Upper lobe of left lung (tissue), 6 donors: ENCODE measurements around the gene FAM187B. TPM values are rescaled to one million over a fixed set of nuclear protein-coding genes. Genes with fewer than 3 reads are reported as not detected.

ENCODE experiments used
- ATAC-seq, 2 donors: fragments of 200-7000 bp; cut with Tn5 transposase; one replicate each; pipeline ENCODE4 v1.9.1; 2022; ENCODE audit warnings: mild to moderate bottlenecking in 2 of 2, moderate library complexity in 2 of 2; ENCODE audit not compliant: low FRiP score in 2 of 2
- DNase-seq, 2 donors: peaks; one replicate each; pipeline ENCODE4 v3.0.0-alpha.2; 2019 to 2020
- H3K27ac ChIP-seq, 4 donors: fragments of 200-600 bp; sonication (generic); one replicate each; pipeline ENCODE4 v1.5.1; 2016 to 2019
- H3K27me3 ChIP-seq, 4 donors: fragments of 200-600 bp; sonication (generic); one replicate each; pipeline ENCODE4 v1.5.1; 2017 to 2019
- H3K36me3 ChIP-seq, 4 donors: fragments of 200-600 bp; sonication (generic); one replicate each; pipeline ENCODE4 v1.5.1; 2016 to 2019
- H3K4me1 ChIP-seq, 4 donors: fragments of 200-600 bp; sonication (generic); one replicate each; pipeline ENCODE4 v1.5.1; 2018 to 2019
- H3K4me3 ChIP-seq, 4 donors: fragments of 200-600 bp; sonication (generic); one replicate each; pipeline ENCODE4 v1.5.1; 2017 to 2019; ENCODE audit warnings: mild to moderate bottlenecking in 2 of 4, moderate library complexity in 1 of 4
- H3K9me3 ChIP-seq, 4 donors: fragments of 200-600 bp; sonication (generic); one replicate each; pipeline ENCODE4 v1.5.1; 2018 to 2019
- EP300 ChIP-seq, 4 donors: sonication (generic); formaldehyde crosslinking; IDR thresholded peaks; one replicate each; pipeline ENCODE4 v1.5.1; 2017; ENCODE audit warnings: antibody characterized with exemption in 4 of 4, control low read depth in 2 of 4
- POLR2A ChIP-seq, 4 donors: fragments of 450-650 bp; IDR thresholded peaks; one replicate each; pipeline ENCODE4 v1.5.1; 2016 to 2017; ENCODE audit warnings: antibody characterized with exemption in 4 of 4, mild to moderate bottlenecking in 2 of 4
- POLR2AphosphoS5 ChIP-seq, 2 donors: sonication (generic); formaldehyde crosslinking; IDR thresholded peaks; one replicate each; pipeline ENCODE4 v1.5.1; 2017; ENCODE audit warnings: antibody characterized with exemption in 2 of 2
- WGBS, 2 donors: methylation state at CpG; one replicate each; pipeline ENCODE4 v1.1.5; 2017 to 2018; 5-methylcytosine and 5-hydroxymethylcytosine counted together
- total RNA-seq, 6 donors: library from RNA; depleted of rRNA in 4 of 6; stranded (reverse); fragments of >200 nt in 4 of 6; gene quantifications; one replicate each; pipeline versions ENCODE4 v1.1.0 to v1.2.1, GENCODE V29; 2016 to 2021
- TF ChIP-seq, protein P1 (sequence below), 6 experiments: fragments of 450-650 bp in 4 of 6; fragments of 200-600 bp in 2 of 6; sonication (generic) in 2 of 6; IDR thresholded peaks; one replicate each; pipeline ENCODE4 v1.5.1; 2016 to 2019; ENCODE audit warnings: antibody characterized with exemption in 6 of 6
- donor health status: DM: no; HTN: no; CAD: no; lungs with moderate emphysema.
- donor health status: DM: no; HTN: yes; CAD: no; lungs with severe emphysema.

Gene FAM187B
- total RNA-seq, 6 donors from 2014 or later, result not detected

DNA sequence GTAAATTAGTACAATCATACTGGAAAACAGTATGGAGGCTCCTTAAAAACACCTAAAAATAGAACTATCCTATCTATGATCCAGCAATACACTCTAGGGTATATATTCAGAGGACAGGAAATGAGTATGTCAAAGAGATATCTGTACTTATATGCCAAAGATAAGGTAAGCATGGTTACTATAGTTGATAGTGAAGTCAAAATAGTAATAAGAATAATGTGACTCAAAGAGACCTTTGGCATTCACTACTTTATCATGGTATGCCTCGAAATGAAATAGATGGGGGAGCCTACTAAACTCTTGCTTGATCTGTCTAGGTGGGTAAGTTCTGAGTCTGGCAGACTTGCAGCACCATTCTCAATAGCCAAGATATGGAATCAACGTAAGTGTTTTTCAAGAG is 43.7 kb downstream of the FAM187B start:
- Histone ChIP-seq H3K9me3 (no peaks in the 10 kb centered on the region), H3K27ac (no peak overlapping the region), H3K27me3 (no peaks in the 10 kb centered on the region), H3K4me1 (no peaks in the 10 kb centered on the region), H3K4me3 (no peak overlapping the region), H3K36me3 (no peaks in the 10 kb centered on the region)
- TF ChIP-seq POLR2A (IDR thresholded peaks at IDR 0.05), result no peak
- TF ChIP-seq, protein P1, sequence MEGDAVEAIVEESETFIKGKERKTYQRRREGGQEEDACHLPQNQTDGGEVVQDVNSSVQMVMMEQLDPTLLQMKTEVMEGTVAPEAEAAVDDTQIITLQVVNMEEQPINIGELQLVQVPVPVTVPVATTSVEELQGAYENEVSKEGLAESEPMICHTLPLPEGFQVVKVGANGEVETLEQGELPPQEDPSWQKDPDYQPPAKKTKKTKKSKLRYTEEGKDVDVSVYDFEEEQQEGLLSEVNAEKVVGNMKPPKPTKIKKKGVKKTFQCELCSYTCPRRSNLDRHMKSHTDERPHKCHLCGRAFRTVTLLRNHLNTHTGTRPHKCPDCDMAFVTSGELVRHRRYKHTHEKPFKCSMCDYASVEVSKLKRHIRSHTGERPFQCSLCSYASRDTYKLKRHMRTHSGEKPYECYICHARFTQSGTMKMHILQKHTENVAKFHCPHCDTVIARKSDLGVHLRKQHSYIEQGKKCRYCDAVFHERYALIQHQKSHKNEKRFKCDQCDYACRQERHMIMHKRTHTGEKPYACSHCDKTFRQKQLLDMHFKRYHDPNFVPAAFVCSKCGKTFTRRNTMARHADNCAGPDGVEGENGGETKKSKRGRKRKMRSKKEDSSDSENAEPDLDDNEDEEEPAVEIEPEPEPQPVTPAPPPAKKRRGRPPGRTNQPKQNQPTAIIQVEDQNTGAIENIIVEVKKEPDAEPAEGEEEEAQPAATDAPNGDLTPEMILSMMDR (IDR thresholded peaks at IDR 0.05), result no peak
- no peak for TF ChIP-seq POLR2AphosphoS5 (IDR thresholded peaks at IDR 0.05)
- TF ChIP-seq EP300 (IDR thresholded peaks at IDR 0.05), result no peak
- ATAC-seq (no peak), DNase-seq (no peak)
- 59 to 77% methylated on average over 2 of the region's 2 CpGs for WGBS, 2 donors

DNA sequence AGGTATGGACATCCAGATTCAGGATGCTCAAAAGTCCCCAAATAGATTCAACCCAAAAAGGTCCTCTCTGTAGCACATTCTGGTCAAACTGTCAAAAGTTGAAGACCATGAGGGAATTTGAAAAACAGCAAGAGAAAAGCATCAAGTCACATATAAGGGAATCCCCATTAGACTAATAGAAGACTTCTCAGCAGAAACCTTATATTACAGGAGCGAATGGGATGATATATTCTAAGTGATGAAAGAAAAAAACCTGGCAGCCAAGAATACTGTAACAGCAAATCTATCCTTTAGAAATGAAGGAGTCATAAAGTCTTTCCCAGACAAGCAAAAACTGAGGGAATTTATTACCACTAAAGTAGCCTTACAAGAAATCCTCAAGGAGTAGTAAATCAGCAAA is 44.3 kb downstream of the FAM187B start:
- no peak overlapping the region for H3K4me3 ChIP-seq
- ATAC-seq, result no peak
- no peaks in the 10 kb centered on the region for H3K4me1 ChIP-seq
- TF ChIP-seq EP300 (IDR thresholded peaks at IDR 0.05) (no peak), POLR2AphosphoS5 (IDR thresholded peaks at IDR 0.05) (no peak), POLR2A (IDR thresholded peaks at IDR 0.05) (no peak)
- TF ChIP-seq, protein P1 (IDR thresholded peaks at IDR 0.05), result no peak
- no peaks in the 10 kb centered on the region for H3K9me3 ChIP-seq
- no peaks in the 10 kb centered on the region for H3K36me3 ChIP-seq
- no peak for DNase-seq
- no peaks in the 10 kb centered on the region for H3K27me3 ChIP-seq
- WGBS, 2 donors, result 83 to 97% methylated on average over 1 of the region's 1 CpG
- no peak overlapping the region for H3K27ac ChIP-seq

DNA sequence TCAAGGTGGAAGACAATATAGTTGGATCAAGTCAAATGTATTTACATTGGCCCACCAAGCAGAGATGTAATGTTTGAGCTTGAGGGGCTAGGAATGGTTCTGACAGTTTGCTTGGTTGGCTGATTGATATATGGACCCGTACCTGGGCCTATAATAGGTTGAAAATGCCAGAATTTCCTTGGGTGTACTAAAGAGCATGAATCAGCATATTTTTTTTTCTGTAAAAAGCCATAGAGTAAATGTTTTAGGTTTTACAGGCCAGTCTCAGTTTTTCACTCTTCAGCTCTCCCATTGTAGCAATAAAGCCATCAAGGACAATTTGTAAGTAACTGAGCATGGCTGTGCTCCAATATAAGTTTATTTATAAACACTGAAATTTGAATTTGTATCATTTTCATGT is 47.2 kb downstream of the FAM187B start:
- 94 to 97% methylated on average over 1 of the region's 1 CpG for WGBS, 2 donors
- Histone ChIP-seq H3K9me3 (no peaks in the 10 kb centered on the region), H3K4me3 (no peak overlapping the region), H3K27me3 (no peaks in the 10 kb centered on the region), H3K36me3 (no peaks in the 10 kb centered on the region), H3K4me1 (peaks cover 0 to under 1% (median 0%) of the 10 kb centered on the region in 4 donors), H3K27ac (no peak overlapping the region)
- ATAC-seq (no peak), DNase-seq (no peak)
- no peak for TF ChIP-seq EP300 (IDR thresholded peaks at IDR 0.05)
- TF ChIP-seq POLR2A (IDR thresholded peaks at IDR 0.05), result no peak
- TF ChIP-seq POLR2AphosphoS5 (IDR thresholded peaks at IDR 0.05), result no peak
- TF ChIP-seq, protein P1 (IDR thresholded peaks at IDR 0.05), result no peak

DNA sequence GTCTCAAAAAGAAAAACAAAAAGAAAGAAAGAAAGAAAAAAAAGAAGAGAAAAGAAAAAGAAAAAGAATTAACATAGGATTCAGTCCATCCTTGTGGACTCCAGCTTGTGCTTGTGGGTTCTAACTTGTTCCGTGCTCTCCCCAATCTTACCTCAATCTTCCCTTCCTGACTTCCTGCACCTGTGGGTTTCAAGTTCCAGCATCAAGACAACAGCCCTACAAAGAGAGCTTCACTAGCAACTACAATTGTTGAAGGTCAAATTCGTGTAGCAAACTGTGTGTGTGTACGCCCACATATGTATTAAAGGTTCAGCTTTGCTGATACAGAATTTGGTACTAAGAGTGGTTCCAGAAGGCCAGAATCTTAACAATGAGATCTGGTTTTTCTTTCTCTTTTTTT is 48.7 kb downstream of the FAM187B start:
- Histone ChIP-seq H3K9me3 (no peaks in the 10 kb centered on the region), H3K4me3 (no peak overlapping the region), H3K27ac (no peak overlapping the region), H3K27me3 (no peaks in the 10 kb centered on the region), H3K4me1 (peaks cover 0 to 9% (median 5%) of the 10 kb centered on the region in 4 donors), H3K36me3 (no peaks in the 10 kb centered on the region)
- DNase-seq, result no peak
- WGBS, 2 donors, result 71 to 80% methylated on average over 3 of the region's 3 CpGs
- no peak for TF ChIP-seq EP300 (IDR thresholded peaks at IDR 0.05)
- no peak for ATAC-seq

DNA sequence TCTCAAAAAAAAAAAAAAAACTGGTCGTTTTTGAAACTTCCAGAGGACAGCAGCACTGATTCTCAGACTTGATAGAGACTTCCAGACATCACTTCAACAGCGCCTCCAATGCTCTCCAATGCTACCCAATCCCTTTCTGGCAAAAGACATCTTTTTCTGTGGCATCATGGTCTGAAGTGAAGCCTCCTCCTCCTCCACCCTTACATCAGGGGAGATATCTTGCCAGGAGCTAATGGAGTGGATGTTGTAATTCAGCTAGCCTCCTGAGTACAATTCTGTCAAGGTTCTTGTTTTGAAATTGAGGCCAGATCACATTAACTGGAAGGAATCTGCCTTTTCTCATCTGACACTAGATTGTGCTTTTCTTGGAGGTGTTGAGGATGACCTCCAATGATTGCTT is 49.8 kb downstream of the FAM187B start:
- ATAC-seq, result peak in 1 of 2 donors; percentile 85
- no peaks in the 10 kb centered on the region for H3K27me3 ChIP-seq
- peaks cover 0 to 9% (median 5%) of the 10 kb centered on the region in 4 donors for H3K4me1 ChIP-seq
- TF ChIP-seq EP300 (IDR thresholded peaks at IDR 0.05) (no peak), POLR2A (IDR thresholded peaks at IDR 0.05) (no peak), POLR2AphosphoS5 (IDR thresholded peaks at IDR 0.05) (no peak)
- TF ChIP-seq, protein P1 (IDR thresholded peaks at IDR 0.05), result no peak
- no peak overlapping the region for H3K27ac ChIP-seq
- no peaks in the 10 kb centered on the region for H3K9me3 ChIP-seq
- no peak overlapping the region for H3K4me3 ChIP-seq
- WGBS, 2 donors, result 55 to 58% methylated on average over 2 of the region's 2 CpGs
- no peaks in the 10 kb centered on the region for H3K36me3 ChIP-seq
- DNase-seq, result no peak
